WTC11 (cell line): ENCODE results near the gene ITPRID2. TPM values are rescaled to one million over a fixed set of nuclear protein-coding genes. Genes with fewer than 3 reads are reported as not detected.

Experiments used
- ATAC-seq: fragments of 200-7000 bp; cut with Tn5 transposase; 2 replicates; pipeline ENCODE4 v1.10.0; 2021; ENCODE audit warnings: mild to moderate bottlenecking, moderate library complexity
- CTCF ChIA-PET: fragments of 300-600 bp; sonication (Branson Sonifier 250); formaldehyde crosslinking; loops from one replicate; lab custom pipeline; 2021; ENCODE audit warnings: antibody characterized with exemption; lab: Charles Lee
- POLR2A ChIA-PET: fragments of 350-600 bp; sonication (Branson Sonifier 250); formaldehyde crosslinking; loops from one replicate; lab custom pipeline; 2021; ENCODE audit warnings: antibody characterized with exemption; lab: Charles Lee
- DNase-seq: peaks from one replicate; pipeline ENCODE4 v3.0.0; 2021; ENCODE audit warnings: low spot score
- H3K27ac Mint-ChIP-seq: 2 replicates; pipeline ENCODE4 v1.8.0; 2021; ENCODE audit warnings: mixed read lengths
- H3K27me3 Mint-ChIP-seq: 2 replicates; pipeline ENCODE4 v1.8.0; 2021; ENCODE audit warnings: low read depth, mild to moderate bottlenecking, moderate library complexity, mixed read lengths
- H3K36me3 Mint-ChIP-seq: 2 replicates; pipeline ENCODE4 v1.8.0; 2021; ENCODE audit warnings: mixed read lengths
- H3K4me1 Mint-ChIP-seq: 2 replicates; pipeline ENCODE4 v1.8.0; 2022; ENCODE audit warnings: mixed read lengths
- H3K4me3 Mint-ChIP-seq: 2 replicates; pipeline ENCODE4 v1.8.0; 2021; ENCODE audit warnings: mild to moderate bottlenecking, moderate library complexity, mixed read lengths
- H3K9me3 Mint-ChIP-seq: 2 replicates; pipeline ENCODE4 v1.8.0; 2021; ENCODE audit warnings: mixed read lengths
- ARID4B ChIP-seq: sonication (generic); formaldehyde crosslinking; IDR thresholded peaks from 2 replicates; pipeline ENCODE4 v1.8.0; 2023; ENCODE audit warnings: missing genetic modification reagents, mild to moderate bottlenecking, borderline replicate concordance
- ATF2 ChIP-seq: sonication (generic); formaldehyde crosslinking; IDR thresholded peaks from 2 replicates; pipeline ENCODE4 v1.8.1; 2022; ENCODE audit warnings: low read depth, missing genetic modification reagents, borderline replicate concordance
- CBFB ChIP-seq: sonication (generic); formaldehyde crosslinking; IDR thresholded peaks from 2 replicates; pipeline ENCODE4 v1.8.1; 2022; ENCODE audit warnings: mild to moderate bottlenecking, low read depth, missing genetic modification reagents
- CREB1 ChIP-seq: sonication (generic); formaldehyde crosslinking; IDR thresholded peaks from 2 replicates; pipeline ENCODE4 v1.8.0; 2023; ENCODE audit warnings: mild to moderate bottlenecking, missing genetic modification reagents
- E2F5 ChIP-seq: sonication (generic); formaldehyde crosslinking; IDR thresholded peaks from 2 replicates; pipeline ENCODE4 v1.8.1; 2022; ENCODE audit warnings: mild to moderate bottlenecking, moderate library complexity, missing genetic modification reagents
- GTF2I ChIP-seq: fragments of 250-450 bp; sonication (Bioruptor Pico); conservative IDR thresholded peaks from 2 replicates; pipeline ENCODE4 v1.4.0; 2021; ENCODE audit warnings: mild to moderate bottlenecking
- IRF1 ChIP-seq: sonication (generic); formaldehyde crosslinking; IDR thresholded peaks from 2 replicates; pipeline ENCODE4 v1.8.0; 2023; ENCODE audit warnings: missing genetic modification reagents
- JAZF1 ChIP-seq: fragments of 250-450 bp; sonication (Bioruptor Pico); IDR thresholded peaks from 2 replicates; pipeline ENCODE4 v1.9.0; 2021; ENCODE audit warnings: moderate library complexity, mild to moderate bottlenecking, inconsistent platforms
- KAT7 ChIP-seq: sonication (generic); formaldehyde crosslinking; IDR thresholded peaks from 2 replicates; pipeline ENCODE4 v1.8.1; 2023; ENCODE audit warnings: missing genetic modification reagents, mild to moderate bottlenecking, borderline replicate concordance
- OVOL2 ChIP-seq: fragments of 250-450 bp; sonication (Bioruptor Pico); IDR thresholded peaks from 2 replicates; pipeline ENCODE4 v1.9.0; 2021; ENCODE audit warnings: mild to moderate bottlenecking, borderline replicate concordance
- PRDM15 ChIP-seq: sonication (generic); formaldehyde crosslinking; IDR thresholded peaks from 2 replicates; pipeline ENCODE4 v1.8.0; 2022; ENCODE audit warnings: missing genetic modification reagents
- PRRX2 ChIP-seq: fragments of 250-450 bp; sonication (Bioruptor Pico); IDR thresholded peaks from 2 replicates; pipeline ENCODE4 v1.8.0; 2021; ENCODE audit warnings: mild to moderate bottlenecking
- SOX15 ChIP-seq: fragments of 250-450 bp; sonication (Bioruptor Pico); IDR thresholded peaks from 2 replicates; pipeline ENCODE4 v1.9.0; 2021; ENCODE audit warnings: mild to moderate bottlenecking
- SP1 ChIP-seq: sonication (generic); formaldehyde crosslinking; conservative IDR thresholded peaks from 2 replicates; pipeline ENCODE4 v1.8.1; 2022; ENCODE audit warnings: missing genetic modification reagents
- TCF7 ChIP-seq: sonication (generic); formaldehyde crosslinking; IDR thresholded peaks from 2 replicates; pipeline ENCODE4 v1.8.0; 2022; ENCODE audit warnings: mild to moderate bottlenecking, low read depth, missing genetic modification reagents, moderate library complexity
- ZBTB43 ChIP-seq: sonication (generic); formaldehyde crosslinking; IDR thresholded peaks from 2 replicates; pipeline ENCODE4 v1.8.1; 2023; ENCODE audit warnings: mild to moderate bottlenecking, missing genetic modification reagents
- ZNF219 ChIP-seq: sonication (generic); formaldehyde crosslinking; IDR thresholded peaks from 2 replicates; pipeline ENCODE4 v1.8.0; 2023; ENCODE audit warnings: missing genetic modification reagents, mild to moderate bottlenecking, borderline replicate concordance
- ZNF416 ChIP-seq: fragments of 250-450 bp; sonication (Bioruptor Pico); IDR thresholded peaks from 2 replicates; pipeline ENCODE4 v1.9.0; 2021; ENCODE audit warnings: mild to moderate bottlenecking, inconsistent platforms
- ZNF671 ChIP-seq: fragments of 250-450 bp; sonication (Bioruptor Pico); IDR thresholded peaks from 2 replicates; pipeline ENCODE4 v1.8.0; 2021; ENCODE audit warnings: mild to moderate bottlenecking
- total RNA-seq: library from RNA; stranded (reverse); gene quantifications from 3 replicates; pipeline ENCODE4 v1.2.3, GENCODE V29; 2021

ITPRID2 gene
- total RNA-seq, 1 experiment from 2014 or later = 19.4 TPM

GRCh38 chr2:181872178-181872577 lies 19.4 kb upstream of the ITPRID2 start:
- no peak for ATAC-seq
- no peak overlapping the region for H3K4me3 Mint-ChIP-seq
- TF ChIP-seq PRDM15 (CRISPR knock-in tag) = no peak
- TF ChIP-seq, all 79 proteins: peak for 0
- no peaks in the 10 kb centered on the region for H3K27me3 Mint-ChIP-seq
- peaks cover 5% of the 10 kb centered on the region for H3K4me1 Mint-ChIP-seq
- POLR2A ChIA-PET = interaction anchor here (0.7 kb wide), 1 partner anchor 363 kb away, joined by 3 read pairs; no protein-coding TSS in a partner anchor
- H3K36me3 Mint-ChIP-seq = no peaks in the 10 kb centered on the region
- CTCF ChIA-PET = no interaction called here
- DNase-seq = no peak
- H3K27ac Mint-ChIP-seq = no peak overlapping the region
- H3K9me3 Mint-ChIP-seq = no peaks in the 10 kb centered on the region

- ChIA-PET POLR2A (no interaction called here), CTCF (interaction anchor here (1.0 to 1.7 kb wide), 2 partner anchors 10 to 77 kb away, joined by 3 to 4 read pairs; no protein-coding TSS in a partner anchor)
- H3K4me3 Mint-ChIP-seq = no peak overlapping the region
- no peak overlapping the region for H3K27ac Mint-ChIP-seq
- no peaks in the 10 kb centered on the region for H3K27me3 Mint-ChIP-seq
- peaks cover 5% of the 10 kb centered on the region for H3K4me1 Mint-ChIP-seq
- no peaks in the 10 kb centered on the region for H3K36me3 Mint-ChIP-seq
- no peak for TF ChIP-seq CBFB (CRISPR knock-in tag)
- no peak for TF ChIP-seq CREB1 (CRISPR knock-in tag)
- TF ChIP-seq ZBTB43 (CRISPR knock-in tag) = no peak
- no peak for TF ChIP-seq ZNF219
- TF ChIP-seq ZNF416 (CRISPR knock-in tag) = no peak
- TF ChIP-seq JAZF1 = no peak
- DNase-seq = no peak
- no peak for ATAC-seq
- no peaks in the 10 kb centered on the region for H3K9me3 Mint-ChIP-seq
Measured at GRCh38 chr2:181876614-181877063, 14.9 kb upstream of the ITPRID2 start.

GRCh38 chr2:181877181-181877664 lies 14.3 kb upstream of the ITPRID2 start:
- DNase-seq (no peak), ATAC-seq (no peak)
- Mint-ChIP-seq H3K27ac (no peak overlapping the region), H3K36me3 (no peaks in the 10 kb centered on the region), H3K9me3 (no peaks in the 10 kb centered on the region)
- TF ChIP-seq OVOL2 (CRISPR knock-in tag) = no peak
- TF ChIP-seq E2F5 (CRISPR knock-in tag) = no peak
- TF ChIP-seq ATF2 (CRISPR knock-in tag) = no peak
- no peak for TF ChIP-seq ARID4B (CRISPR knock-in tag)
- TF ChIP-seq IRF1 = no peak
- no peak for TF ChIP-seq SP1 (CRISPR knock-in tag)
- TF ChIP-seq PRRX2 (CRISPR knock-in tag) = no peak
- no peak for TF ChIP-seq KAT7 (CRISPR knock-in tag)
- no peak for TF ChIP-seq ZNF671 (CRISPR knock-in tag)
- TF ChIP-seq SOX15 (CRISPR knock-in tag) = no peak
- TF ChIP-seq GTF2I (CRISPR knock-in tag) = no peak
- TF ChIP-seq TCF7 (CRISPR knock-in tag) = no peak
- TF ChIP-seq, all 79 proteins: peak for 0
- H3K27me3 Mint-ChIP-seq = no peaks in the 10 kb centered on the region
- H3K4me3 Mint-ChIP-seq = no peak overlapping the region
- peaks cover 5% of the 10 kb centered on the region for H3K4me1 Mint-ChIP-seq
- ChIA-PET POLR2A (no interaction called here), CTCF (interaction anchor here (1.0 to 1.7 kb wide), 2 partner anchors 9 to 77 kb away, joined by 3 to 4 read pairs; no protein-coding TSS in a partner anchor)
